HG03175 (cell line): ENCODE data around the gene POU2F3.

Experiments
- ATAC-seq: cut with Tn5 transposase; IDR thresholded peaks from one replicate; pipeline ENCODE4 v1.9.1; 2021; ENCODE audit warnings: mild to moderate bottlenecking, moderate library complexity; ENCODE audit not compliant: unreplicated experiment

POU2F3 gene

GRCh38 chr11:120316880-120317688 lies 77.1 kb downstream of the POU2F3 start:
- ATAC-seq = no peak

GRCh38 chr11:120317689-120318480 lies 77.9 kb downstream of the POU2F3 start:
- no peak for ATAC-seq

- ATAC-seq = no peak
Observed at GRCh38 chr11:120318906-120319305, 79.0 kb downstream of the POU2F3 start.

- ATAC-seq = peak; percentile 62
Observed at GRCh38 chr11:120324932-120325810, 85.2 kb downstream of the POU2F3 start, which contains the start of gene TLCD5. Gene TLCD5 (plus strand): TSS chr11:120325299. CDS start chr11:120327442, 2,143 bp downstream.

GRCh38 chr11:120326228-120326627 lies 86.3 kb downstream of the POU2F3 start:
- ATAC-seq = no peak

- ATAC-seq = no peak
Observed at GRCh38 chr11:120326845-120327281, 86.9 kb downstream of the POU2F3 start.

GRCh38 chr11:120327311-120327710 lies 87.4 kb downstream of the POU2F3 start:
- ATAC-seq = no peak

- no peak for ATAC-seq
Observed at GRCh38 chr11:120329556-120329955, 89.6 kb downstream of the POU2F3 start.

- no peak for ATAC-seq
Observed at GRCh38 chr11:120330045-120330444, 90.1 kb downstream of the POU2F3 start.

GRCh38 chr11:120331301-120331996 lies 91.5 kb downstream of the POU2F3 start:
- ATAC-seq = no peak

- no peak for ATAC-seq
Observed at GRCh38 chr11:120332822-120333716, 93.1 kb downstream of the POU2F3 start.

- ATAC-seq = no peak
Observed at GRCh38 chr11:120333801-120334200, 93.9 kb downstream of the POU2F3 start.

- ATAC-seq = no peak
Observed at GRCh38 chr11:120334332-120334731, 94.4 kb downstream of the POU2F3 start.

GRCh38 chr11:120334894-120335462 lies 95.0 kb downstream of the POU2F3 start:
- ATAC-seq = no peak

- peak; percentile 15 for ATAC-seq
Observed at GRCh38 chr11:120335556-120335907, 95.6 kb downstream of the POU2F3 start.

GRCh38 chr11:120335908-120336640 lies 96.1 kb downstream of the POU2F3 start, which contains the start of gene ARHGEF12:
Gene ARHGEF12 (plus strand): TSS chr11:120336413. CDS start chr11:120337244, 831 bp downstream.
- peak; percentile 54 for ATAC-seq

- ATAC-seq = peak; percentile 37
Observed at GRCh38 chr11:120336641-120337354, 96.9 kb downstream of the POU2F3 start.
